BE2C (cell line): ENCODE measurements around the gene NAA38.
"Not testable (repeated sequence)": the region's sequence is repeated elsewhere in the genome, so short reads cannot be mapped to it uniquely, and the experiment has no call there.

Experiments
- DNase-seq: peaks from one replicate; pipeline ENCODE4 v3.0.0-alpha.2; 2020
- H3K27me3 ChIP-seq: fragments of 250-450 bp; sonication (Bioruptor Pico); 2 replicates; pipeline ENCODE4 v1.5.1; 2020; ENCODE audit warnings: mild to moderate bottlenecking
- H3K36me3 ChIP-seq: fragments of 250-450 bp; sonication (Bioruptor Pico); 2 replicates; pipeline ENCODE4 v1.5.1; 2020; ENCODE audit warnings: mild to moderate bottlenecking
- H3K4me1 ChIP-seq: fragments of 250-450 bp; sonication (Bioruptor Pico); 2 replicates; pipeline ENCODE4 v1.5.1; 2020
- H3K4me3 ChIP-seq: 2 replicates; pipeline ENCODE4 v1.5.1; 2011; ENCODE audit warnings: low read depth, low read length
- H3K9me3 ChIP-seq: fragments of 250-450 bp; sonication (Bioruptor Pico); 2 replicates; pipeline ENCODE4 v1.5.1; 2020
- CTCF ChIP-seq: IDR thresholded peaks from 2 replicates; pipeline ENCODE4 v1.5.1; 2012; ENCODE audit warnings: mild to moderate bottlenecking, low read depth, low read length

NAA38 gene

GRCh38 chr17:7818746-7819645 is 38.4 kb downstream of the NAA38 start:
- Histone ChIP-seq H3K9me3 (no peaks in the 10 kb centered on the region), H3K27me3 (no peaks in the 10 kb centered on the region), H3K4me3 (no peak overlapping the region), H3K4me1 (no peaks in the 10 kb centered on the region), H3K36me3 (no peaks in the 10 kb centered on the region)
- TF ChIP-seq CTCF, result no peak
- no peak for DNase-seq

DNA sequence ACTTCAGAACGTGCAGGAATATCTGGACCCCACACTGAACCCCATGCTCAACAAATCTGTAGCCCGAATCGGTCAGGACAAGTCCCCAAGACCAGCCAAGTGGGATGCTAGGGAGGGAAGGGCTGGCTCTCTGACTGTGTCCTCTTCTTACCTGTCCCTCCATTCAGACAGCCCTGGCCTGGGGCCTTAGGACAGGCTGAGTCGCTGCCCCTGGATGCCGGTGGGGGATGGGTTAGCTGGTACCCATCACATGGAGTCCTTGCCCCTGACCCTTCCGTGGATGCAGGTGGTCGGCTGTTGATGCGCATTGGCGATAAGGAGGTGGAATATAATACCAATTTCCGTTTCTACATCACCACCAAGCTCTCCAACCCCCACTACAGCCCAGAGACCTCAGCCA is 39.3 kb downstream of the NAA38 start:
- H3K9me3 ChIP-seq, result no peaks in the 10 kb centered on the region
- no peaks in the 10 kb centered on the region for H3K36me3 ChIP-seq
- no peak for DNase-seq
- no peaks in the 10 kb centered on the region for H3K4me1 ChIP-seq
- no peak overlapping the region for H3K4me3 ChIP-seq
- H3K27me3 ChIP-seq, result no peaks in the 10 kb centered on the region
- TF ChIP-seq CTCF, result no peak

- no peaks in the 10 kb centered on the region for H3K27me3 ChIP-seq
- TF ChIP-seq CTCF, result no peak
- DNase-seq, result no peak
- H3K9me3 ChIP-seq, result no peaks in the 10 kb centered on the region
- H3K36me3 ChIP-seq, result no peaks in the 10 kb centered on the region
- no peaks in the 10 kb centered on the region for H3K4me1 ChIP-seq
- H3K4me3 ChIP-seq, result no peak overlapping the region
These were observed 39.8 kb downstream of the NAA38 start for GRCh38 chr17:7817643-7817964.

DNA sequence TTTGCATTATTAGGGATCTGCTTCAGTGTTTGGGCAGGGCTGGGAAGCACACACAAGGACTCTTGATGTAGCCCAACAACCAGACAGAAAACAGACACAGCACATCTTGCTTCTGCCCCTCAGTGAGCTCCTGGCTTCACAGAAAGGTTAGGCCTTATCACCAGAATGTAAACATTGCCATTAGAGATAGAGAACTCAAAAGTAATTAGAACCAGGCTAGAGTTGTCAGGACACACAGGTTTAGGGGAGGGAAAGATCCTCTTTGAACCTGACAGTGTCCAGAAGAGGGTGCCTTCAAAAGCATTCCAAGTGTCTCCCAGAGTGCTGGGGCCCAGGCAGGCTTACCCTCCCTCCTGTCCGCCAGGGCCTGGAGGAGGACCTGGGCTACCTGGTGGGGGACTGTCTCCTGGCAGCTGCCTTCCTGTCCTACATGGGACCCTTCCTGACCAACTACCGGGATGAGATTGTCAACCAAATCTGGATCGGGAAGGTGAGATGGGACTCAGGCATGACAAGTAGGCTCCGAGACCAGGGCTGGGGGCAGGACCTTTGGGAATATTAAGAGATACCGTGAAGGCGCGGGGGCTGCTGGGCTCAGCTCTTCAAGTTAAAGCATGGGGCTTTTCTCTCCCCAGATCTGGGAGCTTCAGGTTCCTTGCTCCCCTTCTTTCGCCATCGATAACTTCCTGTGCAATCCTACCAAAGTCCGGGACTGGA is 40.3 kb downstream of the NAA38 start:
- no peak for DNase-seq
- H3K9me3 ChIP-seq, result no peaks in the 10 kb centered on the region
- H3K36me3 ChIP-seq, result no peaks in the 10 kb centered on the region
- H3K4me3 ChIP-seq, result no peak overlapping the region
- H3K4me1 ChIP-seq, result no peaks in the 10 kb centered on the region
- H3K27me3 ChIP-seq, result no peaks in the 10 kb centered on the region
- no peak for TF ChIP-seq CTCF

DNA sequence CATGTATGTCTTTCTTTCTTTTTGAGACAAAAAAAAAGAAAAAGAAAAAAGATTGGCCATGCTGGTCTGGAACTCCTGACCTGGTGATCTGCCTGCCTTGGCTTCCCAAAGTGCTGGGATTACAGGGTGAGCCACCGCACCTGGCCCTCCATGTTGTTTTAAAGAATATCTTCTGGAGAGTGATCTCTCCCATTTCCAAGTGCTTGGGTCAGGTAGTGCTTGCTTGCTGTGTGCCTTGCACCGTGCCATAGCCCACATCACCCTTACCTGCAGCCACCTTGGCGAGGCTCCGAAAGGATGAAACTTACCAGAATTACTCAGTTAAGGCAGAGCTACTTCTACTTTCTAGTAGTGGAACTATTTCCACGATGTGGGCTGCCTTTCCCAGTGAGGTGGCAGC is 42.4 kb downstream of the NAA38 start:
- H3K9me3 ChIP-seq, result no peaks in the 10 kb centered on the region
- no peak overlapping the region for H3K4me3 ChIP-seq
- no peaks in the 10 kb centered on the region for H3K27me3 ChIP-seq
- no peaks in the 10 kb centered on the region for H3K4me1 ChIP-seq
- no peak for TF ChIP-seq CTCF
- no peaks in the 10 kb centered on the region for H3K36me3 ChIP-seq
- no peak for DNase-seq

- no peaks in the 10 kb centered on the region for H3K27me3 ChIP-seq
- no peak for TF ChIP-seq CTCF
- H3K36me3 ChIP-seq, result no peaks in the 10 kb centered on the region
- no peak overlapping the region for H3K4me3 ChIP-seq
- no peaks in the 10 kb centered on the region for H3K9me3 ChIP-seq
- no peaks in the 10 kb centered on the region for H3K4me1 ChIP-seq
- no peak for DNase-seq
These were observed 46.1 kb downstream of the NAA38 start for GRCh38 chr17:7811251-7811650.

GRCh38 chr17:7809791-7810343 is 47.5 kb downstream of the NAA38 start:
- not testable (repeated sequence) for DNase-seq, H3K4me3 ChIP-seq, H3K4me1 ChIP-seq, H3K36me3 ChIP-seq, H3K27me3 ChIP-seq, H3K9me3 ChIP-seq
